NCI-H2227 treated with DMSO at 0.1 percent for 48 hours (cell line): ENCODE measurements around the gene ST14.

Experiments used
- DNase-seq: peaks from one replicate; lab custom pipeline; 2025; lab: John Stamatoyannopoulos, UW

ST14 gene

GRCh38 chr11:130136107-130136506, 23.5 kb upstream of the ST14 start:
- no peak for DNase-seq

GRCh38 chr11:130137999-130138398, 21.6 kb upstream of the ST14 start:
- DNase-seq, result no peak

- no peak for DNase-seq
Observed at GRCh38 chr11:130139401-130139800, 20.2 kb upstream of the ST14 start.

- no peak for DNase-seq
Observed at GRCh38 chr11:130141561-130142341, 17.8 kb upstream of the ST14 start.

- no peak for DNase-seq
Observed at GRCh38 chr11:130144141-130144540, 15.4 kb upstream of the ST14 start.

- peak; percentile 11 for DNase-seq
Observed at GRCh38 chr11:130144861-130145281, 14.7 kb upstream of the ST14 start.

- DNase-seq, result no peak
Observed at GRCh38 chr11:130145311-130145812, 14.2 kb upstream of the ST14 start.

GRCh38 chr11:130145975-130146776, 13.4 kb upstream of the ST14 start:
- DNase-seq, result no peak

GRCh38 chr11:130146796-130147195, 12.8 kb upstream of the ST14 start:
- DNase-seq, result no peak

GRCh38 chr11:130148796-130149326, 10.7 kb upstream of the ST14 start:
- DNase-seq, result no peak

- DNase-seq, result no peak
Observed at GRCh38 chr11:130150790-130151189, 8.8 kb upstream of the ST14 start.

GRCh38 chr11:130151196-130151595, 8.4 kb upstream of the ST14 start:
- DNase-seq, result no peak

GRCh38 chr11:130156108-130157022, 3.2 kb upstream of the ST14 start:
- DNase-seq, result no peak

GRCh38 chr11:130157101-130157500, 2.5 kb upstream of the ST14 start:
- DNase-seq, result no peak

- no peak for DNase-seq
Observed at GRCh38 chr11:130157840-130158239, 1.7 kb upstream of the ST14 start.

GRCh38 chr11:130159139-130159538, 443 bp upstream of the ST14 start:
- no peak for DNase-seq

- DNase-seq, result no peak
Observed at GRCh38 chr11:130160498-130161155, 1.0 kb downstream of the ST14 start.

- no peak for DNase-seq
Observed at GRCh38 chr11:130161441-130162145, 2.0 kb downstream of the ST14 start.

- DNase-seq, result no peak
Observed at GRCh38 chr11:130162733-130163132, 3.2 kb downstream of the ST14 start.
